ENCODE data around the gene DOK7.
A peak's percentile ranks its signal among the peaks of the same experiment; 100 is the strongest.
"Not testable (repeated sequence)": the region's sequence is repeated elsewhere in the genome, so short reads cannot be mapped to it uniquely, and the experiment has no call there.

Gene DOK7

GRCh38 chr4:3511601-3512000, 48.5 kb downstream of the DOK7 start:
- not testable (repeated sequence) for DNase-seq

GRCh38 chr4:3512279-3512678, 49.2 kb downstream of the DOK7 start:
- no peak for DNase-seq

- no peak for DNase-seq
Observed at GRCh38 chr4:3512719-3513118, 49.6 kb downstream of the DOK7 start.

GRCh38 chr4:3513807-3514206, 50.7 kb downstream of the DOK7 start:
- no peak for DNase-seq

- DNase-seq, result no peak
Observed at GRCh38 chr4:3514221-3514780, 51.2 kb downstream of the DOK7 start.

GRCh38 chr4:3514806-3515501, 51.8 kb downstream of the DOK7 start:
- peak in 1 of 2 experiments; percentile 62 for DNase-seq

- DNase-seq, result no peak
Observed at GRCh38 chr4:3515646-3516045, 52.5 kb downstream of the DOK7 start.

- no peak for DNase-seq
Observed at GRCh38 chr4:3516061-3516835, 53.1 kb downstream of the DOK7 start.

GRCh38 chr4:3516836-3517730, 54.0 kb downstream of the DOK7 start:
- no peak for DNase-seq

GRCh38 chr4:3517731-3518510, 54.8 kb downstream of the DOK7 start:
- no peak for DNase-seq

GRCh38 chr4:3518511-3518880, 55.4 kb downstream of the DOK7 start:
- DNase-seq, result no peak

- no peak for DNase-seq
Observed at GRCh38 chr4:3518941-3519340, 55.8 kb downstream of the DOK7 start.

- no peak for DNase-seq
Observed at GRCh38 chr4:3519468-3520264, 56.6 kb downstream of the DOK7 start.

GRCh38 chr4:3520276-3520675, 57.2 kb downstream of the DOK7 start:
- no peak for DNase-seq

- DNase-seq, result no peak
Observed at GRCh38 chr4:3520796-3521600, 57.9 kb downstream of the DOK7 start.

GRCh38 chr4:3521621-3522325, 58.7 kb downstream of the DOK7 start:
- DNase-seq, result no peak

GRCh38 chr4:3522326-3522640, 59.2 kb downstream of the DOK7 start:
- no peak for DNase-seq

- DNase-seq, result no peak
Observed at GRCh38 chr4:3522651-3523050, 59.5 kb downstream of the DOK7 start.

- DNase-seq, result no peak
Observed at GRCh38 chr4:3523146-3523627, 60.1 kb downstream of the DOK7 start.
